Fibroblast of lung (primary cell): ENCODE measurements around the gene PSMD13. TPM values are rescaled to one million over a fixed set of nuclear protein-coding genes. Genes with fewer than 3 reads are reported as not detected.

ENCODE experiments used
- DNase-seq, 2 donors: peaks; one replicate each; pipeline versions ENCODE4 v3.0.0 to v3.0.0-alpha.2; 2010; ENCODE audit warnings: low read depth in 2 of 2
- H2AFZ ChIP-seq: 2 replicates; pipeline ENCODE4 v1.5.1; 2012; ENCODE audit warnings: low read length, control low read depth, inconsistent platforms
- H3K27ac ChIP-seq: 2 replicates; pipeline ENCODE4 v1.5.1; 2011; ENCODE audit warnings: low read length, control low read depth; ENCODE audit not compliant: insufficient read depth
- H3K27me3 ChIP-seq: 2 replicates; pipeline ENCODE4 v1.5.1; 2011; ENCODE audit warnings: mild to moderate bottlenecking, low read length; ENCODE audit not compliant: control insufficient read depth, insufficient read depth
- H3K36me3 ChIP-seq: 2 replicates; pipeline ENCODE4 v1.5.1; 2011; ENCODE audit warnings: low read length; ENCODE audit not compliant: control insufficient read depth, insufficient read depth
- H3K4me1 ChIP-seq: 2 replicates; pipeline ENCODE4 v1.5.1; 2011; ENCODE audit warnings: low read length; ENCODE audit not compliant: control insufficient read depth, insufficient read depth; ENCODE audit errors: extremely low read depth
- H3K4me2 ChIP-seq: 2 replicates; pipeline ENCODE4 v1.5.1; 2011; ENCODE audit warnings: low read length, control low read depth; ENCODE audit not compliant: insufficient read depth; ENCODE audit errors: extremely low read depth
- H3K4me3 ChIP-seq, 4 experiments: fragments of 200-600 bp in 1 of 4; sonication (generic) in 1 of 4; replicated peaks in 1 of 4; 2 replicates each; pipeline ENCODE4 v1.5.1; 2011 to 2016; ENCODE audit warnings: low read length in 4 of 4, low read depth in 3 of 4, mild to moderate bottlenecking in 3 of 4, control low read depth in 2 of 4, inconsistent platforms in 1 of 4, mixed read lengths in 1 of 4; ENCODE audit not compliant: insufficient read depth in 1 of 4; ENCODE audit errors: control extremely low read depth in 1 of 4
- H3K79me2 ChIP-seq: 2 replicates; pipeline ENCODE4 v1.5.1; 2012; ENCODE audit warnings: mild to moderate bottlenecking, low read length, inconsistent platforms; ENCODE audit not compliant: control insufficient read depth, insufficient read depth
- H3K9ac ChIP-seq: 2 replicates; pipeline ENCODE4 v1.5.1; 2011; ENCODE audit warnings: mild to moderate bottlenecking, low read length, control low read depth; ENCODE audit not compliant: insufficient read depth
- H3K9me3 ChIP-seq: 2 replicates; pipeline ENCODE4 v1.5.1; 2012; ENCODE audit warnings: low read depth, low read length; ENCODE audit not compliant: control insufficient read depth, insufficient read depth
- H4K20me1 ChIP-seq: 2 replicates; pipeline ENCODE4 v1.5.1; 2011; ENCODE audit warnings: low read length; ENCODE audit not compliant: control insufficient read depth, insufficient read depth; ENCODE audit errors: extremely low read depth
- CTCF ChIP-seq, 2 donors: IDR thresholded peaks in 1 of 2; conservative IDR thresholded peaks in 1 of 2; 1 replicate in 1 of 2; 2 replicates in 1 of 2; pipeline ENCODE4 v1.5.1; 2011 to 2012; ENCODE audit warnings: low read length in 2 of 2, control low read depth in 1 of 2, inconsistent platforms in 1 of 2, low read depth in 1 of 2, mild to moderate bottlenecking in 1 of 2
- EZH2 ChIP-seq: IDR thresholded peaks from 2 replicates; pipeline ENCODE4 v1.5.1; 2012; ENCODE audit warnings: low read length, control low read depth, mild to moderate bottlenecking; ENCODE audit errors: missing control alignments
- polyA plus RNA-seq, 2 donors: library from polyadenylated mRNA; depleted of rRNA in 1 of 2; stranded (reverse) in 1 of 2; unstranded in 1 of 2; fragments of >200 nt; gene quantifications; 2 replicates each; pipeline ENCODE4 v1.2.1, GENCODE V29; 2011 to 2012; ENCODE audit warnings: missing spikeins in 1 of 2
- total RNA-seq: library from RNA; depleted of rRNA; stranded (reverse); fragments of >200 nt; gene quantifications from 2 replicates; pipeline ENCODE4 v1.2.1, GENCODE V29; 2014

The PSMD13 gene
- total and polyA plus RNA-seq, 2 donors (not counting 1 experiment from before 2014, with no cell fraction given): 106 to 147 TPM

- no peaks in the 10 kb centered on the region for H3K36me3 ChIP-seq
- H3K9me3 ChIP-seq: no peaks in the 10 kb centered on the region
- H2AFZ ChIP-seq: no peak overlapping the region
- no peaks in the 10 kb centered on the region for H4K20me1 ChIP-seq
- no peaks in the 10 kb centered on the region for H3K79me2 ChIP-seq
- no peaks in the 10 kb centered on the region for H3K4me1 ChIP-seq
- DNase-seq: no peak
- no peak overlapping the region for H3K9ac ChIP-seq
- peak overlapping the region; percentile 35 for H3K4me2 ChIP-seq
- H3K27ac ChIP-seq: no peak overlapping the region
- H3K27me3 ChIP-seq: peaks cover 5% of the 10 kb centered on the region
- TF ChIP-seq CTCF (conservative IDR thresholded peaks at IDR 0.05 in 1 of 2, IDR thresholded peaks at IDR 0.05 in 1 of 2; ENCODE audit: low read depth in 1 of 2, low read length in 2 of 2) (no peak), EZH2 (no peak)
- peak overlapping the region in 2 of 4 experiments; percentile 34 to 42 for H3K4me3 ChIP-seq
Measured at GRCh38 chr11:289712-290620, 53.2 kb downstream of the PSMD13 start.

GRCh38 chr11:290621-291231 lies 54.0 kb downstream of the PSMD13 start:
- DNase-seq: no peak
- Histone ChIP-seq H3K4me2 (no peak overlapping the region), H3K9ac (no peak overlapping the region)

More at GRCh38 chr11:290621-291231, 54.0 kb downstream of the PSMD13 start:
- H2AFZ ChIP-seq: no peak overlapping the region
- H3K27me3 ChIP-seq: peaks cover 5% of the 10 kb centered on the region
- no peaks in the 10 kb centered on the region for H3K79me2 ChIP-seq
- no peaks in the 10 kb centered on the region for H3K4me1 ChIP-seq
- H3K9me3 ChIP-seq: no peaks in the 10 kb centered on the region
- TF ChIP-seq CTCF (conservative IDR thresholded peaks at IDR 0.05 in 1 of 2, IDR thresholded peaks at IDR 0.05 in 1 of 2; ENCODE audit: low read depth in 1 of 2, low read length in 2 of 2) (no peak), EZH2 (no peak)
- no peak overlapping the region for H3K4me3 ChIP-seq
- no peaks in the 10 kb centered on the region for H3K36me3 ChIP-seq
- no peaks in the 10 kb centered on the region for H4K20me1 ChIP-seq
- no peak overlapping the region for H3K27ac ChIP-seq
